ENCODE results near the gene ACSF3. TPM values are rescaled to one million over a fixed set of nuclear protein-coding genes. Genes with fewer than 3 reads are reported as not detected.
A peak's percentile ranks its signal among the peaks of the same experiment; 100 is the strongest.

ACSF3 gene
- total RNA-seq, 1 donor from 2014 or later: 32.0 TPM

- Histone ChIP-seq H3K9me3 (no peaks in the 10 kb centered on the region), H3K36me3 (peaks cover 69% of the 10 kb centered on the region), H3K4me1 (no peaks in the 10 kb centered on the region), H3K27ac (no peak overlapping the region), H3K27me3 (no peaks in the 10 kb centered on the region), H3K4me3 (no peak overlapping the region)
- no peak for TF ChIP-seq CTCF (IDR thresholded peaks at IDR 0.05)
- DNase-seq (peak; percentile 64), ATAC-seq (peak; percentile 17)
- intact Hi-C loops (cut with DNase I): no loop called here
Observed at GRCh38 chr16:89104930-89105571, 11.4 kb downstream of the ACSF3 start.

- DNase-seq: peak; percentile 58
- peaks cover 69% of the 10 kb centered on the region for H3K36me3 ChIP-seq
- intact Hi-C loops (cut with DNase I): no loop called here
Observed at GRCh38 chr16:89105599-89106151, 12.0 kb downstream of the ACSF3 start.

GRCh38 chr16:89106533-89107202, 13.0 kb downstream of the ACSF3 start:
- peaks cover 64% of the 10 kb centered on the region for H3K36me3 ChIP-seq
- intact Hi-C loops (cut with DNase I): no loop called here
- no peak overlapping the region for H3K27ac ChIP-seq
- no peaks in the 10 kb centered on the region for H3K27me3 ChIP-seq
- H3K9me3 ChIP-seq: no peaks in the 10 kb centered on the region
- no peaks in the 10 kb centered on the region for H3K4me1 ChIP-seq
- no peak overlapping the region for H3K4me3 ChIP-seq
- ATAC-seq: no peak
- no peak for TF ChIP-seq CTCF (IDR thresholded peaks at IDR 0.05)
- DNase-seq: peak; percentile 51

More at GRCh38 chr16:89105599-89106151, 12.0 kb downstream of the ACSF3 start:
- H3K4me3 ChIP-seq: no peak overlapping the region
- no peaks in the 10 kb centered on the region for H3K4me1 ChIP-seq
- TF ChIP-seq CTCF (IDR thresholded peaks at IDR 0.05): no peak
- no peak overlapping the region for H3K27ac ChIP-seq
- H3K27me3 ChIP-seq: no peaks in the 10 kb centered on the region
- no peaks in the 10 kb centered on the region for H3K9me3 ChIP-seq
- no peak for ATAC-seq

GRCh38 chr16:89107203-89107582, 13.5 kb downstream of the ACSF3 start:
- H3K4me3 ChIP-seq: no peak overlapping the region
- DNase-seq: peak; percentile 26
- no peak for TF ChIP-seq CTCF (IDR thresholded peaks at IDR 0.05)
- no peaks in the 10 kb centered on the region for H3K9me3 ChIP-seq
- no peak for ATAC-seq
- intact Hi-C loops (cut with DNase I): no loop called here
- no peak overlapping the region for H3K27ac ChIP-seq
- H3K4me1 ChIP-seq: no peaks in the 10 kb centered on the region
- no peaks in the 10 kb centered on the region for H3K27me3 ChIP-seq
- peaks cover 64% of the 10 kb centered on the region for H3K36me3 ChIP-seq

- H3K36me3 ChIP-seq: peaks cover 64% of the 10 kb centered on the region
- no peak overlapping the region for H3K27ac ChIP-seq
- intact Hi-C loops (cut with DNase I): no loop called here
- H3K27me3 ChIP-seq: no peaks in the 10 kb centered on the region
- no peak for TF ChIP-seq CTCF (IDR thresholded peaks at IDR 0.05)
- no peak overlapping the region for H3K4me3 ChIP-seq
- H3K4me1 ChIP-seq: no peaks in the 10 kb centered on the region
- H3K9me3 ChIP-seq: no peaks in the 10 kb centered on the region
- DNase-seq: no peak
- ATAC-seq: no peak
Observed at GRCh38 chr16:89108416-89108815, 14.8 kb downstream of the ACSF3 start.

Measured in upper lobe of right lung (tissue), 1 donor.